GM18870 (cell line): ENCODE data around the gene HOTAIR.

Source experiments
- ATAC-seq: cut with Tn5 transposase; IDR thresholded peaks from one replicate; pipeline ENCODE4 v1.9.1; 2021; ENCODE audit warnings: moderate library complexity; ENCODE audit not compliant: unreplicated experiment

The HOTAIR gene

DNA sequence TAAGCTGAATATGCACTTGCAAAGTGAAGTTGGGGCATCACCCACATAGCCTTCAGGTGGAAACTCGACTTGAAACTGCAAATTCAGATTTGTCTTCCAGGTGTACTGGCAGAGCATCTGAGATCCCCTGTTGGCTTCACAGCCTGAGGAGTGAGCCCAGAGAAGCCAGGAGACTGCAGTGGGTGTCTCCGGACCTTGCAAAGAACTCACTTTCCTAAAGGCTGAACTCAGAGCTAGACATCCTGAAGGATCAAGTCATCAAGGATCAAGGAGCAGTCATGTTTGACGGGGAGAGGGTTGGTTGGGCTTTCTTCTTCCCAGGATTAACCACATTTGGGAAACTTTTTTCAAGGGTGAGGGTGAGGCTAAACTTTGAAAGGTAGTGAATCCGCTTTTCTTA, 45.2 kb downstream of the HOTAIR start:
- no peak for ATAC-seq

DNA sequence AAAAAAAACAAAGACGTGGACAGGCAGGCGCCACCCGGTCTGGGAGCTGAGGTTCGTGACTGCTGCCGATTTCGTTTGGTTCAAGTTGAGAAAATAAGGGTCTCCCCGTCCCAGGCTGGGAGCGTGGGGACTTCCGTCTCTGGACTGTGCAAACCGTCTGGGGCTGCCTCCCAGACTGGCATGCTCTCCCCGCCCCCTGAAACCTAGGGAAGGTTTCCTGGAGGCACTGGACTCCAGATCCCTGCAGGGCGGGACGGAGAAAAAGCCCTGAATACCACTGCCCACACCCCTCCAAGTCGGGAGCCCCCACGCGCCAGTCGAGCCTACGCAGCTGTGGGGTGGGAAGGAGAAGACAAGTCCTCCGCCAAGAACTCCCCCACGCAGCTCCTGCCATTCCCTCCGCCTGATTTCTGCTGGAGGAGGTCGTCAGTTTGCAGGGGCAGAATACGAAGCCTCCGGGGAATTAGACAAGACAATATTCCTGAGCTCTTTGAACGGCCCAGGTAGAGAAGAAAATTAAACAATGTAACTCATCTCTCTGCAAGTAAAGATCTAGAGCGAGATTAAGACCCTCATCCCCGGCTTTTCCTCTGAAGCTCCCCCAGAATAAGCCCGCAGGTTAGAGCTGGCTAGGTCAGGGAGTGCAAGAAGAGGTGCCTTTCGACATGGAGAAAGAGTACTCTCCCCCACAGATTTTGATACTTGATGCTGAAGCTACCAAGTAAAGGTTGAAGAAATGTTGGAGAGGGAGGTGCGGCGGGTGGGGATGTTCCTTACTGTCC, 46.5 kb downstream of the HOTAIR start:
- no peak for ATAC-seq

DNA sequence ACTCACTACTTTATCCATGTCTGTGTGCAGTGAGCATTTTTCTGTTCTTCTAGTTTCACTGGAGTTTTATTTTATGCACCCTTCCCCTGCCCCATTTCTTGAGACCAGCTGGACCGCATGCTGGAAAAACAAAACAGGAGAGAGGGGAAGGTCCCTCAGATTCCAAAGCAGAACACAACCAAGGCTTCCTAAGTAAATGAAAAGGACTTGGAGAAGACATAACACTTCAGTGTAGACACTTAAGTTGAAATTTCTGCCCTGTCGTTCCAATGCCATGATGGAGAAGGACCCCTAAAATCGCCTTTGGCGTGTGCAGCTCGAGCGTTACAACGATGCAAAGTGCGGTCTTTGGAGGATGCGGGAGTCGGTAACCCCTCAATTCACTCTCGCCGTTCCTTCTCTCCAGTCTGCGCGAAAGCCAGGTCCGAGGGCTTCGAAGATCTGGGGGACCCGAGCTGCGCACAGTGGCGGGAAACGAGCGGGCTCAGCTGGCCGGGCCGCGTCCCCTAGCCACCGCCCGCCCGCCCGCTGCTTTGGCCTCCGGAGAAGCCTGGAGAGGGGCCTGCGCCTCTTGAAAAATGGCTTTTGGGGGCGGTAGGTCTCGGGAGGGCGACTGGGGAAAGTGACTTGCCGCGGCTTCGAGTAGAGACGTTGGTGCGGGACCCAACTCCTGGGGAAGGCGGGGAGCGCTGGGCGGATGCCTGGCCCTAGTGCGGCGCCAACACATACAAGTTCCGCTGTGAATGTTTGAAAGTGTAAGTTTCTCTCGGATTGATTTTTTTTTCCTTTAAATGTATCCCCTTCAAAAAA, 47.3 kb downstream of the HOTAIR start:
- no peak for ATAC-seq

DNA sequence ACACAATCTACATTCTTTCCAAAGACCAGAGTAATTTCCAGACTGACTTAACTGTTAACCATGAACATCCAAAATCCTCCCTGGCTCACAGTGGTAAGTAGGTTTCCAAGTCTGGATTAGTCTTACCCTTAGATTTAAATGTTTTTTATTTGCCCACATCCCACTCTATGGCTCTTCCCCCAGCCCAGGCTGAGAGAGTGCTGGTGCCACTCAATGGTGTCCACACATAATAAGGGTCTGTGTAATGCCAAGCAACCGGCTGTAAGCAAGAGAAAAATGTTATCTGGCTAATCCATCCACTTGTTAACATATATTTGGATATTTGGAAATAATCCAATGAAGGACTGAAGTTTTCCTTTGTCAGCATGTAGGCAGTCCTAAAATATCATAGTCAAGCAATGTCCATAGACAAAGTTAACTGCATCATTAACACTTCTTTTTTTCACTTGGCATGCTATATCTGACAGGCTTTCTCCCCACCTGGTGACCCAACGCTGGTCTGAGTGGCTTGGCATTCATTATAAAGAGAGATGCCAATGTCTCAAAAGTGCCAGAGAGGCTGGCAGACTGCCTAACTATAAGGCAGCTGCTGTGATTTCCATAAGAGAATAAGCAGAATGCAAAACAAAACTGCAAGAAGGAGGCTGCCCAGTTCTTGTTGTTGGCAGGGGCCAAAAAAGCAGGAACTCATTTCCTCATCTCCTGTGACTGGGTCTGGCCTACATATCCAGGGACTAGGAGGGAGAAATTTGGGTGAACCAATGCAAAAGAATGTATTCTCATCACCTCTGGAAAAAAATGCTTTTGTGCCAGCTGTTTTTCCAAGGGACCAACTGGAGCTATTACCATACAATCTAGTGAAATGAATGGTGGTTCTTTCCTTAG, 50.0 kb downstream of the HOTAIR start:
- ATAC-seq = no peak

DNA sequence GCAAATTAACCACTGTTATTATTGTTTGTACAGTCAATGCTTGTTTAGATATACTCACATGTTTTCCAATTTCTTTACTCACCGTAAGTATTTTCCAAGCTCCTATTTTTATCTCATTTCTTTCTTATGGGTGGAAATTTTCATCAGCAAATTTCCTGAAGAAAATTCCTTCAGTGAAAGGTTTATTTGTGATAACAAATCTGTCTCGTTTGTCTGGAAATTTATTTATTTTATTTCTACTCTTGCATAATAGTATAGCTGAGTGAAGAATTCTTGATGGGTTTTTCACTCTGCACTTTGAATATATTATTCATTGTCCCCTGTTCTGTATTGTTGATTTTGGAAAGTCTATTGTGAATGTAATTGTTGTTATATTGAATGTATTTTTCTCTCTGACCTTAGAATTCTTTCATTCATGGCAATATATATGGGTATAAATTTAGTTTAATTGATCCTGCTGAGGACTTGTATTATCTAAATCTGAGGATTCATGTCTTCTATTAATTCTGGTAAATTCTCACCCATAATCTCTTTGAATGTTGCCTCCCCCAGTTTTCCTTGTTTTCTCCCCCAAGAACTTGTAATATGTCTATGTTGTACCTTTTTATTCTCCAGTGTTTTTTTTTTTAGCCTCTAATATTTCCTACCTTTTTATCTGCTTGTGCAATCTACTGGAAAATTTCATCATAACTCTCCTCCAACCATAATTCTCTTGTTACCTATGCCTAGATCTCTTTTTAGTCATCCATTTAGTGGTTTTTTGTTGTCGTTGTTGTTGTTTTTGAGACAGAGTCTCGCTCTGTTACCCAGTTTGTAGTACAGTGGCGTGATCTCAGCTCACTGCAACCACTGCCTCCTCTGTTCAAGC, 57.7 kb downstream of the HOTAIR start:
- no peak for ATAC-seq
